NAMALWA (cell line): ENCODE measurements around the gene TXLNB.
"Not testable (repeated sequence)": the region's sequence is repeated elsewhere in the genome, so short reads cannot be mapped to it uniquely, and the experiment has no call there.

Experiments
- DNase-seq: peaks from one replicate; pipeline ENCODE4 v3.0.0-alpha.2; 2015; ENCODE audit warnings: low spot score

TXLNB gene

DNA sequence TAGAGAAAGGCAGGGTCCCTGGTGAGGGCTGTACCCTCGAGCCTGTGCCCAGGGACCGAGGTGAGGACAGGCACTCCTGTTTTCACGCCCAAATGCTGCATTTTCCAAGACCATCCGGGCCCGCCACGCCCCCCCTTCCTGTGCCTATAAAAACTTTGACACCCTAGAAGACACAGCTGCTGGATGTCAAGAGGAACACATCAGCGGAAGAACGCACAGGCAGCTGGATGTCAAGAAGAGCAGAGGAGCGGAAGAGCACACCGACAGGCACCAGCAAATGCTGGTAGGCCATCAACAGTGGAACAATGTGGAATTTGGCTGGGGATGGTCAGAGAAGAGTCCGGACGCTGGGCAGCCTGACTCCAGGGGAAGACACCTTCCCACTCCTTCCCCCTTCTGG, 56.1 kb downstream of the TXLNB start:
- DNase-seq, result no peak

GRCh38 chr6:139234193-139234592, 57.6 kb downstream of the TXLNB start:
- not testable (repeated sequence) for DNase-seq

DNA sequence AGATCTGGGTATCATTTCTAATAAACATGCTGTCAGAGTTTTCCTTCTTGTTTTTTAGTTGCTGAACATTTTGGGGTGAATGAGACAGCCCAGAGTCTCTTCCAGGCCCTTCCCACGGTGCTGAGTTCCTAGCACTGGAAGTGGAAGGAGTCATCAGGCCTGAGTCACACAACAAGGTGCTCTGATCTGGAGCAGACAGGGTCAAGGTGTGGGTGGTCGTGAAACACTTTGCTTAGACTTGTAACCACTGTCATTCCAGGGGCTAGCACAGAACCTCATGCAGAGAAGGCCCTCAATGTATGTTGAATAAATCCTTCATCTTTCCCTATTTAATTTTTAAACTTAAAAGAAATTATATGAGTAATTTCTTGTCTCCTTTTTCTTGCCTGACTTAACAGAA, 60.6 kb downstream of the TXLNB start:
- no peak for DNase-seq

- DNase-seq, result peak; percentile 77
Measured at GRCh38 chr6:139230391-139230840, 61.4 kb downstream of the TXLNB start.

DNA sequence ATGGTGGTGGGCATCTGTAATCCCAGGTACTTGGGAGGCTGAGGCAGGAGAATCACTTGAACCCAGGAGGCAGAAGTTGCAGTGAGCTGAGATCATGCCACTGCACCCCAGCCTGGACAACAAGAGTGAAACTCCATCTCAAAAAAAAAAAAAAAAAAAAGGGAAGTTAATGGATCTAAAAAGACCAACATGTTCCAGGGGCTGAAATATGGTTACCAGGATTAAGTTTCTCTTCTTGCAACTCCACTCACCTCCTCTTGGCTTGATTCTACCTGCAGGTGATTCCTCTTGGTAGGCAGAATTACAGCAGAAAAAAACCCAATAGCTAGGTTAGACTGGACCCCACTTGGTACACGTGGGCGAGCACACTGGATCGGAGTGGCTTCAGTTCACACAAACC, 63.4 kb downstream of the TXLNB start:
- not testable (repeated sequence) for DNase-seq

DNA sequence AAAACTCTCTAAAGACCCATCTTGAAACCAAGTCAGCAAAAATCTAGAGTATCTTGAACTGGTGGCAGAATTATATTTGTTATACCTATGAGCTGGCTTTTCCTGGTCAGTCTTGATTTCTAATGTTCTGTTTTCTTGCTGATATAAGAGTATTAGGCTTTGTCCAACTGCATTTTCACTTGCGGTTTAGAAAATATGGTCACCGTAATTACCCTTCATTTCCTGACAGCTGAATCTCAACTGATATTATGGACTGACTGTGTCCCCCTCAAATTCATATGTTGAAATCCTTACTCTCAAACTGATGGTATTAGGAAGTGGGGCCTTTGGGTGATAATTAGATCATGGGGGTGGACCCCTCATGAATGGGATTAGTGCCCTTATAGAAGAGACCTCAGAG, 72.1 kb downstream of the TXLNB start:
- DNase-seq, result peak; percentile 34

DNA sequence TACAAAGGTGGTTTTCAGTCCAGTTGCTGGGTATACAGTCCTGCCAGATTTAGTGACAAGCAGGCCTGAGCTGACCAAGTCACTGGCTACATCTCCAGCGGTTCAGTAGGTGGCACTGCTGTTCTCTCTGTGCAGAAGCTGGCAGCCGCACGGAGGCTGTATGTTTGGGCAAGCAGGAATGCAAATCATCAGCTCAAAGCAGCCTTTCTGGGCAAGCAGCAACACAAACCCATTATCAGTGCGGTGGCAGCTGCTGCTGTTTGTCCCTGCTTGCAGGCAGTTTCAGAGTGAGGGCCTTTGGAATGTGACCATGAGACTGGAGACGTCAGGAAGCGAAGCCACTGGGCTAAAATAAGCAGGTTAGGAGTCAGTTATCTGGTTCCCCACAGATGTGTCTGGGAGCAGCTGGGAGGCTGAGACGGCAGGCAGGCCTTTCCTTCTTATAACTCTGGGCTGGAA, 72.5 kb downstream of the TXLNB start:
- peak; percentile 96 for DNase-seq

DNA sequence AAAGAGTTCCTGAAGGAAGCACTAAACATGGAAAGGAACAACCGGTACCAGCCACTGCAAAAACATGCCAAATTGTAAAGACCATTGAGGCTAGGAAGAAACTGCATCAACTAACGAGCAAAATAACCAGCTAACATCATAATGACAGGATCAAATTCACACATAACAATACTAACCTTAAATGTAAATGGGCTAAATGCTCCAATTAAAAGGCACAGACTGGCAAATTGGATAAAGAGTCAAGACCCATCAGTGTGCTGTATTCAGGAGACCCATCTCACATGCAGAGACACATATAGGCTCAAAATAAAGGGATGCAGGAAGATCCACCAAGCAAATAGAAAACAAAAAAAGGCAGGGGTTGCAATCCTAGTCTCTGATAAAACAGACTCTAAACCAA, 79.3 kb downstream of the TXLNB start:
- not testable (repeated sequence) for DNase-seq

- not testable (repeated sequence) for DNase-seq
Measured at GRCh38 chr6:139210766-139211165, 81.0 kb downstream of the TXLNB start.

GRCh38 chr6:139205843-139206242, 86.0 kb downstream of the TXLNB start:
- DNase-seq, result no peak

GRCh38 chr6:139204978-139205377, 86.8 kb downstream of the TXLNB start:
- DNase-seq, result no peak

- no peak for DNase-seq
Measured at GRCh38 chr6:139201378-139201777, 90.4 kb downstream of the TXLNB start.

GRCh38 chr6:139198529-139199288, 93.1 kb downstream of the TXLNB start:
- DNase-seq, result no peak

GRCh38 chr6:139194740-139195139, 97.1 kb downstream of the TXLNB start:
- no peak for DNase-seq
